Ovary (tissue), 9 donors: Measurements from ENCODE around the gene HDAC5. TPM values are rescaled to one million over a fixed set of nuclear protein-coding genes. Genes with fewer than 3 reads are reported as not detected.

ENCODE experiments used
- DNase-seq, 5 donors: peaks; one replicate each; pipeline ENCODE4 v3.0.0-alpha.2; 2019 to 2020
- H3K27ac ChIP-seq, 2 donors: fragments of 200-600 bp; one replicate each; pipeline versions ENCODE4 v1.5.1 to v1.8.0; 2019 to 2022
- H3K27me3 ChIP-seq: fragments of 200-600 bp; one replicate; pipeline ENCODE4 v1.8.0; 2022
- H3K36me3 ChIP-seq: fragments of 200-600 bp; sonication (generic); one replicate; pipeline ENCODE4 v1.5.1; 2019
- H3K4me1 ChIP-seq: one replicate; pipeline ENCODE4 v1.8.1; 2013; ENCODE audit warnings: mild to moderate bottlenecking, moderate library complexity; ENCODE audit not compliant: insufficient read depth
- H3K4me3 ChIP-seq: fragments of 200-600 bp; sonication (generic); one replicate; pipeline ENCODE4 v1.5.1; 2017
- H3K9me3 ChIP-seq, 2 donors: fragments of 200-600 bp in 1 of 2; sonication (generic) in 1 of 2; one replicate each; pipeline versions ENCODE4 v1.5.1 to v1.8.1; 2013 to 2019; ENCODE audit warnings: mild to moderate bottlenecking in 1 of 2, moderate library complexity in 1 of 2
- CTCF ChIP-seq, 3 donors: fragments of 450-650 bp in 2 of 3; fragments of 200-600 bp in 1 of 3; IDR thresholded peaks; one replicate each; pipeline versions ENCODE4 v1.5.1 to v1.8.0; 2016 to 2022; ENCODE audit warnings: antibody characterized with exemption in 3 of 3, mild to moderate bottlenecking in 1 of 3
- EP300 ChIP-seq: sonication (generic); formaldehyde crosslinking; IDR thresholded peaks from one replicate; pipeline ENCODE4 v1.6.1; 2017; ENCODE audit warnings: antibody characterized with exemption
- POLR2A ChIP-seq: fragments of 450-650 bp; IDR thresholded peaks from one replicate; pipeline ENCODE4 v1.6.1; 2017; ENCODE audit warnings: antibody characterized with exemption, mild to moderate bottlenecking, moderate library complexity
- WGBS, 3 donors: extraction: QIAGEN DNeasy Blood & Tissue Kit in 1 of 3; methylation state at CpG; one replicate each; pipeline versions ENCODE4 v1.1.5 to v1.1.7; 2013 to 2017; 5-methylcytosine and 5-hydroxymethylcytosine counted together
- intact Hi-C, 4 donors: fragments of 100-400 bp; cut with DNase I; formaldehyde crosslinking; loops; one replicate each; pipeline versions ENCODE4 v1.11.0 to v1.15.1; 2022 to 2023
- polyA plus RNA-seq, 2 donors: library from polyadenylated mRNA; stranded (reverse); fragments of 200-250 nt in 1 of 2; fragments of 350-450 nt in 1 of 2; fragmentation: Illumina TruSeq in 1 of 2; extraction: RNeasy Lipid Tissue Mini Kit (QIAGEN cat#74804) in 1 of 2; gene quantifications; one replicate each; pipeline ENCODE4 v1.2.3, GENCODE V29; 2013 to 2014
- total RNA-seq, 7 donors: library from RNA; depleted of rRNA in 2 of 7; stranded (reverse); fragments of >200 nt in 2 of 7; fragmentation: NEBNext Ultra II Directional in 3 of 7; extraction: Animal tissue kit (Norgen Biotek cat#: 25700) in 3 of 7; gene quantifications; one replicate each; pipeline versions ENCODE4 v1.1.0 to v1.2.4, GENCODE V29; 2016 to 2023
- donor health status: DM: no; HTN: no; CAD: no; lungs with moderate emphysema.
- donor health status: DM: no; HTN: no; CAD: no.
- donor health status: Bipolar disorder and iron deficiency.
- donor health status: DM: yes; HTN: yes; CAD: no.
- donor health status: DM: no; HTN: no; CAD: no.
- donor health status: DM: yes; HTN: yes; CAD: no.

The HDAC5 gene
- total and polyA plus RNA-seq, 9 donors: 11.4 to 97.6 (median 67.2) TPM

GRCh38 chr17:44077595-44077909 is 45.9 kb downstream of the HDAC5 start:
- intact Hi-C loops: no loop called here
- WGBS, 3 donors: 64 to 75% (median 65%) methylated on average over 4 of the region's 4 CpGs
- no peak for TF ChIP-seq POLR2A
- TF ChIP-seq EP300: no peak
- TF ChIP-seq CTCF (IDR thresholded peaks at IDR 0.05): no peak
- no peak for DNase-seq
- Histone ChIP-seq H3K27me3 (no peaks in the 10 kb centered on the region), H3K4me3 (no peak overlapping the region), H3K36me3 (no peaks in the 10 kb centered on the region), H3K27ac (no peak overlapping the region), H3K9me3 (no peaks in the 10 kb centered on the region), H3K4me1 (no peaks in the 10 kb centered on the region)

DNA sequence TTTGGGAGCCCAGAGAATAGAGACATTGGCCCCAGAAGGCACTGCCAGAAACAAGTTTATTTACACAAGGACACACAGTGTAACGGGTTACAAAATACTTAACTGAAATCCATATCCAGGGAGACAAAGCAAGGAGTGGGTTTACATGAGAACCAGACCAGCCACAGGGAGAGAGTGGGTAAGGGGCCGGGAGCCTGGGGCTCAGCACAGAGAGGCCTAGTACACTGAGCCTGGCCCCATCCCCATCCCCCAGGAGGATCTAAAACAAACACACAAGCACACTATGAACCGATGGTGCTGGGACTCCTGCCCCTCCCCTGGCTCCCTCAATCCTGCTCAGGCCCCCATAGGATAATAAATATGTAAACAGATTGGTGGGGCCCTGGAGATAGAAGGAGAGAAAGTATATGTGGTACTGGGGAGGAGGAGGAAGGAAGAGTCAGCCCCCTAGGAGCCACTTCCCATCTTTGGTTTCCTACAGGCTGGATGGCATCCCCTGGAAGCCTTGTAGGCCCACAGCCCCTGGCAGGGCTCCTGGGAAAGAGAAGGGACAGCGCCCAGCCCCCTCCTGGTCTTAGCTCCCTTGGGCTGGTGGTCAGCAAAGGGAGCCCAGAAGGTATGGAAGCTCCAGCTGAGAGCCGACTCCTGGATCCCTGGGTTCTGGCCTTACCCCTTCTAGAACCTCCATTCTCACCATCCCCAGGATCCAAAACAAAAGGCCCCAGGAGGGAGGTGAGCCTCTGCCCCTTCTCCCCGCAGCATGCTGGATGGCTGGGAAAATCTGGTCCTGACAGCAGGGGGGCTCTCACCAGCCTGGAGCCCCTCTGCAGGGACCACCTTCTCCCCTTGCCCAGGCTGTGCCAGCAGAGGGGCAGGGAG is 46.5 kb downstream of the HDAC5 start:
- Histone ChIP-seq H3K9me3 (no peaks in the 10 kb centered on the region), H3K36me3 (no peaks in the 10 kb centered on the region), H3K4me1 (no peaks in the 10 kb centered on the region), H3K4me3 (no peak overlapping the region), H3K27ac (no peak overlapping the region), H3K27me3 (no peaks in the 10 kb centered on the region)
- peak in 2 of 5 donors; percentile 17 to 24 for DNase-seq
- TF ChIP-seq CTCF (IDR thresholded peaks at IDR 0.05): no peak
- TF ChIP-seq POLR2A: no peak
- TF ChIP-seq EP300: no peak
- 58 to 68% (median 65%) methylated on average over 6 of the region's 6 CpGs for WGBS, 3 donors
- intact Hi-C loops: no loop called here

DNA sequence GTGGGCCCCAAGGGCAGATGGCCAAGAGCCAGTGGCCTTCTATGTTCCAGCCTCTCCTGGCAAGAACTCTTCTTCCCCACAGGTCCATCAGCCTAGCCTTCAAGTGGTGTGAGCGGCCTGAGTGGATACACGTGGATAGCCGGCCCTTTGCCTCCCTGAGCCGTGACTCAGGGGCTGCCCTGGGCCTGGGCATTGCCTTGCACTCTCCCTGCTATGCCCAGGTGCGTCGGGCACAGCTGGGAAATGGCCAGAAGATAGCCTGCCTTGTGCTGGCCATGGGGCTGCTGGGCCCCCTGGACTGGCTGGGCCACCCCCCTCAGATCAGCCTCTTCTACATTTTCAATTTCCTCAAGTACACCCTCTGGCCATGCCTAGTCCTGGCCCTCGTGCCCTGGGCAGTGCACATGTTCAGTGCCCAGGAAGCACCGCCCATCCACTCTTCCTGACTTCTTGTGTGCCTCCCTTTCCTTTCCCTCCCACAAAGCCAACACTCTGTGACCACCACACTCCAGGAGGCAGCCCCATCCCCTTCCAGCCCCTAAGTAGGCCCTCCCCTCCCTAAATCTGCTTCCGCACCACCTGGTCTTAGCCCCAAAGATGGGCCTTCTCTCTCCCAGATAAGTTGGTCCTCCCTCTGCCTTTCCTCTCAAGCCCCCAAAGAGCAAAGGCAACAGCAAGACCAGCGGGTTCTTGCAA is 47.7 kb downstream of the HDAC5 start:
- no peak overlapping the region for H3K4me3 ChIP-seq
- no peaks in the 10 kb centered on the region for H3K9me3 ChIP-seq
- H3K36me3 ChIP-seq: no peaks in the 10 kb centered on the region
- H3K4me1 ChIP-seq: peaks cover 6% of the 10 kb centered on the region
- 70 to 77% (median 75%) methylated on average over 10 of the region's 10 CpGs for WGBS, 3 donors
- TF ChIP-seq EP300: no peak
- no peak for TF ChIP-seq POLR2A
- TF ChIP-seq CTCF (IDR thresholded peaks at IDR 0.05): no peak
- H3K27me3 ChIP-seq: no peaks in the 10 kb centered on the region
- intact Hi-C loops: loop anchor here in 1 of 4 donors (2.0 kb wide), 1 partner anchor 39 kb away; no protein-coding TSS in a partner anchor
- peak in 2 of 5 donors; percentile 12 to 33 for DNase-seq
- H3K27ac ChIP-seq: no peak overlapping the region

- Histone ChIP-seq H3K4me3 (no peak overlapping the region), H3K27me3 (no peaks in the 10 kb centered on the region), H3K27ac (no peak overlapping the region), H3K36me3 (no peaks in the 10 kb centered on the region), H3K4me1 (peaks cover 6% of the 10 kb centered on the region), H3K9me3 (no peaks in the 10 kb centered on the region)
- no peak for TF ChIP-seq POLR2A
- peak in 1 of 5 donors; percentile 28 for DNase-seq
- intact Hi-C loops: loop anchor here in 3 of 4 donors (2.0 to 5.0 kb wide), 2 partner anchors 32 to 40 kb away; no protein-coding TSS in a partner anchor
- WGBS, 3 donors: 88 to 90% (median 88%) methylated on average over 9 of the region's 9 CpGs
These were observed 48.5 kb downstream of the HDAC5 start for GRCh38 chr17:44074911-44075285.
